GM21390 (cell line): Measurements from ENCODE around the gene CACNA1C.

Experiments
- ATAC-seq: cut with Tn5 transposase; IDR thresholded peaks from one replicate; pipeline ENCODE4 v1.9.1; 2021; ENCODE audit not compliant: unreplicated experiment

The CACNA1C gene

DNA sequence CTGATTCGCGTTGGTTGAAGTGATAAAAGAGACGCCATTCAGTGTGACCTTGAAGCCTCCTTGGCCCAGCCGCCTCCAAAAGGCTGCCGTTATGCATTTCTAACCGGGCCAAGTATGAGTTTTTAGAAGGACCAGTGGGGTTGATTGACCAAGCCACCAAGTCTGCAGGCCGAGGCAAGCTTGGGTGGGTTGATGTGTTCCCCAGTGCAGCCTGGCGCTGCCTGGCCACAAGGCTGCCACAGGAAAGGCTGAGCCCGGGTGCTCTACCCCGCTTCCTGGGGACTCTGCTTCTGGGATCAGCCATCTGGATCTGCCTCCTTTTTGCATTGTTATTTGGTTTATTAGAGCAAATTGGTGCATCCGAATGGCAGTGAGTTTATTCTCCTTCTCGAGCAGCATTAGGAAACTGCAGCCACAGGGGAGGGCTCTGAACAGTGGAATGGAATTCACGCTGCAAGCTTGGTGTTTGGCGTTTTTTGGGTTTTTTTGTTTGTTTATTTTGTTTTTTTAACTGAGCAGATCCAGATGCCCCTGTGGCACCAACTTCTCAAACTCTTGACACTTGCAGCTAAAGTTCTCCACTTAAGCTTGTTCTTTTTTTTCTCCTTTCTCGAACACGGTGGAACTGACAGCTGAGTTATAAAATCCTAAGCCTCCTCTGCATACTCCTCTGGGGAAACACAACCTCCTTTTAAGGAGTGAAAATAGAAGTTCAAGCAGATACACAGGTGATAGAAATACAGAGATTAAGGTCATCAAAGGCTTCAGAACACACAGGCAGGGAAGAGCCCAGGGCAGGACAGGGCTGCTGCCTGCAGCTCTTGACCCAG lies 596.6 kb downstream of the CACNA1C start:
- ATAC-seq = no peak

DNA sequence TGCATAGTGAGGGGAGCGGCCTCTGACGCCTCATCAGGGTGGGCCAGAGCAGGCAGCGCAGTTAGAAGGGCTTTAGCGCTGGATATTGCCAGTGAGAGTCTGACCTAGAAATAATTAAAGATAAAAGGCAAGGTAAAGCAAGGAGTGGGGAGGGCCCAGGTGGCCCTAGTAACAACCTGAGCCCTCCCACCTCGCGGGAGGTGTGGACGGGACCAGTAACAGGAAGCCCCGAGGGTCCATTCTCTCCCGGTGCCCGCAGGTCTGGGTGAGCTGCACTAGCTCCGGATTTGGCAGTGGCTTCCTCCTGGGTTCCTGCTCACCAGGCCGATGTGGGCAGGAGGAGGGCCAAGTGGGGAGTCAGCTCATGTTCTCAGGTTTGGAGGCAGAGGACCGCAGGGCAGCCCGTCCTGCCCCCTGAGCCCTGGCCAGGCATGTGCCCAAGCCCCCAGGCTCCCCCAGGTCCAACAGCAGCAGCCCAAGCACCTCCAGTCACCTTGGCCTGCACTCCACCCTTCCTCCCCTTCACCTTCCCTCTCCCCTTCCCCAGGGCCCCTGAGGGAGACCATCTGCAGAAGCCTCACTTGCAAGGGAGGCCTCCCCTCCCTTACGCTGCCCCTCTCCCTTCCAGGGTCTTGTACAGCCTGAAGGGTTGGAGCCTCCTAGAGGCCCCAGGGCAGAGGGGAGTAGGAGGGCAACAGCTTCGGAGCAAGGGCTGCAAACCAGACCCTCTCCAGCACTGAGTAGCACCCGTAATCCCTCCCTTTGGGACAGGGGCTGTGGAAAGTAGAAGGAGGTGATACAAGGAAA lies 597.7 kb downstream of the CACNA1C start:
- no peak for ATAC-seq

DNA sequence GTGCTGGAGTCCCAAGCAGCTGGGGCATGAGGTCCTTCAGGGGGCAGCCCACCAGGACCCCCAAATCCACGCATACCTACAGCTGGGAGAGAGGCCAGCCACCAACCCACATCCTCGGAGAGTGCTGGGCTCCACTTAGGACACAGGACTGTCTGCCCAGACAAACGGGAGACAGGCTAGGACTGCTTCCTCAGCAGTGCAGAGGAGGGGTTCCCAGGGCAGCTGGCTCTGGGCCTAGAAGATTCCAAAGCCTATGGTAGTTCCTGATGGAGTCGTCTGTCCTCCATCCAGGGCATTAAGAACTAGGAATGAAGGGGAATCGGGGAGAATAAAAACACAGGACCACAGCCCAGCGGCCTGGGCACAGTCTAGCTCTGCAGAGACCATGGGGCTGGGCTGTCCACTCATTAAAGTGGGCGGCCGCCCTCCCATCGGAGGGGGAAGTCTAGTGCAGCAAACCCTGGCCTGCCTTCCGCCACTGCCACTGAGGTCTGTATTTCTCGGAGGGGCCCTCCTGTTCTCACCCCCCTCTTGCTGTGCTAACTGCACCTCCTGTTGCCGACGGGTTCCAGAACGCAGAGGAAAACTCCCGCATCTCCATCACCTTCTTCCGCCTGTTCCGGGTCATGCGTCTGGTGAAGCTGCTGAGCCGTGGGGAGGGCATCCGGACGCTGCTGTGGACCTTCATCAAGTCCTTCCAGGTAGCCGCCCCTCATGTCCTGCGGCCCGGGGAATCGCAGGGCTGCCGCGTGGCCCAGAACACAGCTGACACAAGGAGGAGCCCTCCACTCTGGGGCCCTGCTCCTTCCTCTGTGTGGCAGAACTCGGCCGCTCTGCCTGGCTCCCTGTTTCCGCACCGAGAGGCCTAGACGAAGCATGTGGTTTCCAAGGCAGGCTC lies 598.5 kb downstream of the CACNA1C start:
- no peak for ATAC-seq

DNA sequence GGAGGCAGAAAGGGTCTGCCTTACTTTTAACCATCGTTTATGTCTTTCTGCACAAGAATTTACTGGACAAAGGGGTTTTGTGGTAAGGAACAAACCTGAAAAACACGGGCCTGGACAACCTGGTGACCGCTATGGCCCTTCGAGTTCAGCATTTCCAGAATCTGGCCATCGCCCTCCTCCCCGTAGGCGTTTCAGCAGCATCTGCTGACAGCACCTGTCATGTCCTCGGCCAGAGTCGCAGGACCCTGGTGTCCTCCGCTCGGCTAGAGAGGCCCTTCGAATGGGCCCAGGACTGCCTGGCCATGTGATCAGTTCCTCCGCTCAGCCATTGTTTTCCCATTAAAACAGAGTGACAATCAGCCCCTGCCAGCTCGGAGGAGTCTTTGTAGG lies 599.2 kb downstream of the CACNA1C start:
- ATAC-seq = no peak

DNA sequence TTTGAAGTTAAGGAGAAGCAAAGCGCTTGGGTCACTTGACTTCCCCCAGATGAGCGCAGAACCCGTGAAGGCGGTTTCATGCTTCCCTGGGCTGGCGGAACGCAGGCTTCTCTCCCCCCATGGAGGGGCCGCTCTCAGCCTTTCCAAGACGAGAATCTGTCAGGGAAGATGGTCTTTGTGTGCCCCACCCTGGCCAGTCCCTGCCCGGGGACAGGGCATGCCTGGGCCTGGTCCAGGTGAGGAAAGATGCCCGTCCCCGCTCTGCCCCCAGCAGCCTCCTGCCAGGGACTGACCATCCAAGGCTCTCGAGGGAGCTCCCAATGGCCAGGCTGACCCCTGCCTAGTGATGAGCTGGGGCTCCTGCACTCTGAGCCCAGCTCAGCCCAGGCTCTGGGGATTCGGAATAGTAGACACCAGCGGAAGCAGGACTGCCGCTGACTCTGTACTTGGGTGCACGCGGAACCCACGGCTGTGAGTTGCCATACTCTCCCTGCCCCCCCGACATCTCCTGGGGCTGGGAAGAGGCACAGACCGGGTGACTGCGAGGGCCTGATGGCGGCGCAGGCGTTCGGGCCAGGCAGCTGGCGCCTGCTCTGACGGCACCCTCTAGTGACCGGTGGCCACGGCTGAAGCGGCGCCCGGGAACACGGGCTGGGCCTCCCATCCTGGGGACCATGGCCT lies 599.8 kb downstream of the CACNA1C start:
- no peak for ATAC-seq

DNA sequence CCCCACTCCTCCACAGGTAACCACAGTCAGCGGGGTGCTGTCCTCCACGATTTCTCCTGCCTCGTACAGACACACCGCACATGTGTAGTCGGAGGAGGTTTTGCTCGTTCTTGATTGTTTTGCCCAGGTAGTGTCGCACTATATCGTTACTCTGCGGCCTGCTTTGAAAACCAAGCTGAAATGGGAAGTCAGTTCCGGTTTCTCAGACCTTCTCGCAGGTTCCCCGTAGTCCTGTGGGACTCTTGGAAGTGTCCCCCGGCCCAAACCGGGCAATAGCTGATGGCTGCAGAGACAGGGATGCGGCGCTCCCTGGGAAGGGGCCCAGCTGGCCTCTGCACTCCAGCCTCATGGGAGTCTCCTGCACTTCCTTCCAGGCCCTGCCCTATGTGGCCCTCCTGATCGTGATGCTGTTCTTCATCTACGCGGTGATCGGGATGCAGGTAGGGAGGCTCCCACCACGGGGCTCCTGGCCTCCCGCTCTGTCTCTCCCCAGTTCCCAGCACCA lies 600.7 kb downstream of the CACNA1C start:
- no peak for ATAC-seq

DNA sequence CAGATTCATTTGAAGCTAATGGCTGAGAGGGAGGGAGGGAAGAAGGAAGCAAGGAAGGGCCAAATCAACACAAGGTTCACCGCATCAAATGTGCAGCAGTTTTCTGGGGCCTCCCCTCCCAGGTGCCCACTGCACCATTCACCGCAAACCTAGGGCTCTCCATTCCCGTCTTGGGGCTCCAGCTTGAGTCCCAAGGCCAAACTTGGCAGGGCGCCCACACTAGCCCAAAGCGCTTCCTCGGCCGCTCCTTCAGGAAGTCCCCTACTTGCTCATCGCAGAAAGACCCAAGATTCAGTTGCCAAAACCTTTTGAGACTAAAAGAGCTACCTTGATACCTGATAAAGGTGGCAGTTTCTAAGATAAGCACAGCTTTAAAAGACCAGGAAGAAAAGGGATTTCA lies 601.5 kb downstream of the CACNA1C start:
- ATAC-seq = no peak

DNA sequence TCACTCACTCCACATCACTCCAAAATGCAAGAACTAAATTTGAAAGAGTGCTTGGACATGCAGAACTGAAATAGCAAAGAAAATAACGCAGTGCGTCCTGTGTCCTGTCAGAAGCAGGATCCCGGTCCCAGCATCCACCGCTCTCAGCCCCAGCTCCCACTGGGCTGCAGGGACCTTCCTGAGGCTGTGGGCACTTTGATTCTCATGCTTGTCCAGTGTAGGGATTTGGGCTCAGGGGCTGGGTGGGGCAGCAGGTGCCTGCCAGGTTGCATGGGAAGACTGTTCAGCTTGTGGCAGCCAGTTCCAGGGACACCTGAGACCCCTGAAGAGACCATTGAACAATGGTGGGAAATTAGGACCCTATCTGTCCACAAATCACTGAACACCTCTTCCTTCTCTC lies 602.0 kb downstream of the CACNA1C start:
- ATAC-seq = no peak

DNA sequence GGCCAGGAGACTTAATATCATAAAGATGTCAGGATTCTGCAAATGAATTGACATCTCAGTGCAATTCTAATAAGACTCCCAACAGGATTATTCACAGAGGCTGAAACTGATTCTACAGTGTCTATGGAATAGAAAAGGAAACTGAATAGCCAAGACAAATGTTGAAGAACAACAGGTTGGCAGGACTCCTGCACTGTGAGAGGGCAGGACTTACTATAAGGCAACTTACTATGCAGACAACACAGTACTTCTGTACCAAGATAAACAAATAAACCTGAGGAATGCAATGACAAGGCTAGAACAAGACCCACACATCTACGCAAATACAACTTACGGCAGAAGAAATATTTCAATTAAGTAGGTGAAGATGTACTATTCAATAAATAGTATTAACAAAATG lies 609.7 kb downstream of the CACNA1C start:
- no peak for ATAC-seq

DNA sequence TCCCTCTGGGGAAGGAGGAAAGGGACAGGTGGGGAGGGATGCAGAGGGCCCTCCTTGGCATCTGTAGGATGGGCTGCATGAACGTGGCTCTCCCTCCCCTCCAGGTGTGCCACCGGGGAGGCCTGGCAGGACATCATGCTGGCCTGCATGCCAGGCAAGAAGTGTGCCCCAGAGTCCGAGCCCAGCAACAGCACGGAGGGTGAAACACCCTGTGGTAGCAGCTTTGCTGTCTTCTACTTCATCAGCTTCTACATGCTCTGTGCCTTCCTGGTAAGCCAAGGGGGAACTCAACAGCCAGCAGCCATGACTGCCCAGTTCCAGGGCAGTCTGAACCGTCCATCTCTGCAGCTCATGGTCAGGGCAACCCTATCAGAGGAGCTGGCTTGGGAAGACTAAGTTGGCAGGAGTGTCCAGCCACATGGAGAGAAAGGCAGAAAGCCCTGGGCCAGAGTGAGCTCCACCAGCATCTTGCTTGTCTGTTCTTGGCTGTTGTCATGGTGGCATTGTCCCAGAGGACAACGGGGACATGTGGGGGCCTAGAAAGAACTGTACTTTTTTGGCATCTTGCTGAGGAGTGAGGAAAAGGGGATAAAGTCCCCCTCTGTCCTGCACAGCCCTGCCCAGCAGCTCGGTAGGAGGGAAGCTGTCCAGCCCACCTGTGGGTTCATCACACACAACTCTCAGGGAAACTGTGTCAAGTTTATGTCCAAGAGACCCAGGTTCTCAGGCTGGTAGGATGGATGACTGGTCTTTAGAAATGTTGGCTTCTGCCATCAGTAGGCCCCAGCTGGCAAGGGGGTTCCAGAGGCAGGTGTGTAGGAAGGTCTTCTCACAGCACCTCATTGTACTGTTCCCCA lies 612.2 kb downstream of the CACNA1C start:
- no peak for ATAC-seq

DNA sequence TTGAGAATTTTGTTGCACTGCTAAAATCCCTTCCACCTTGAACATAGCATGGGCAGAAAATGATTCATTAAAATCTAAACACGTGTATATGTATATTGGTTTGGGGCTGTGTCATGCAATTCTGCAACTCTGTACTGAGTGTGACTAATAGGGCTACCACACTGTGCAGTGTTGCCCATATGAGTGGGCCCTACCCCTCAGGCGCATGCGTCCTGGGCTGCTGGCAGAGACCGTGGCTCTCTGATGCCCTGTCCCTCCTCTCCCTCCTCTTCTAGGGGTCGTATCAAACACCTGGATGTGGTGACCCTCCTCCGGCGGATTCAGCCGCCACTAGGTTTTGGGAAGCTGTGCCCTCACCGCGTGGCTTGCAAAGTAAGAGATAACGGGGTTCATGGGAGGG lies 613.6 kb downstream of the CACNA1C start:
- ATAC-seq = no peak

DNA sequence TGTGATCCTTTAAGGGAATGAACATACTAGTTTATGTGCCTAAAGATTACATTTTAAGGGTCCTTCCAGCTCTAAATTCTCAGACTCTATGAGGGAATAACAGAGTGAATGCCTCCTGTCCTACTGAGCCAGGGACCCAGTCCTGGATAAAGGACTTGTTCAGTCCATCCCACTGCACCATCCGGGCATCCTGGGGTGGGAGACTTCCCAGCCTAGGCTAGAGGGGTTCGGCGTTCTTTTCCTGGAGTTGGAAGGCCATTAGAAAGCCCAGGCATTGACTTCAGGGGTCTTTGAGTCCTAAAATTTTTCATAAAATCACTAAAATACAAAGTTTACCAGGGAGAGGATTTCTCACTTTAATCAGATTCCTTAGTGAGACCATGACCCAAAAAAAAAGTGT lies 614.1 kb downstream of the CACNA1C start:
- no peak for ATAC-seq

DNA sequence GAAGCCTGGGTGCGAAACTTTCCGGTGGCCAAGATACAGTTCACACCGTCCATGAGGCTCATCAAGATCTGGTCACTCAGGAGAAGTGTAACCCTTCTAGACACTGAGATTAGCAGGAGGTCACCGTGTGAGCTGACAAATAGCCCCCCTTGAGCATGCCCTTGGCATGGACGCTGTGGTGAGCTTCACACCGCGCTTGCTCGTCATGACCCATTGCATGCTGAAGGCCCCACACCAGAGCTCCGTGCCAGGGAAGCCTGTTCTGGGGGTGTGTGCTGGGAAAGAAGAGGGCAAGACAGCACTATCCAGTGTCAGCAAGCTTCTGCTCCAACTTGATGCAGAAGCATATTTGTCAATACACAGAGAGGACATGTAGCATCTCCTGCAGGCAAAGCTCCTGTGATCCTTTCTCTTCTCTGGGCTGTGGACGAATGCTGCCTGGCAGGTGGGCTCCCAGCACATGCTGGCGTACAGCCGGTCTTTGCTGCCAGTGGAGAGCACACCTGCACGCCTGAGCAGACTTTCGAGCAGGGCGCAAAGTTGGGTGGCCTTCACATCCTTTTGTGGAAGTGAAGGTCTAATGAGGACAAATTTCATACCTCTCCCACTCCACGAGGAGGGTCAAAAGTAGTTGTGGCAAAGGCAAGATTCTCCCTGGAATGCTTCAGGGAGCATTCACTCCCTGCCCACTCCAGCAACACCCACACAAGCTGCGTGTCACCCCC lies 615.1 kb downstream of the CACNA1C start:
- no peak for ATAC-seq

DNA sequence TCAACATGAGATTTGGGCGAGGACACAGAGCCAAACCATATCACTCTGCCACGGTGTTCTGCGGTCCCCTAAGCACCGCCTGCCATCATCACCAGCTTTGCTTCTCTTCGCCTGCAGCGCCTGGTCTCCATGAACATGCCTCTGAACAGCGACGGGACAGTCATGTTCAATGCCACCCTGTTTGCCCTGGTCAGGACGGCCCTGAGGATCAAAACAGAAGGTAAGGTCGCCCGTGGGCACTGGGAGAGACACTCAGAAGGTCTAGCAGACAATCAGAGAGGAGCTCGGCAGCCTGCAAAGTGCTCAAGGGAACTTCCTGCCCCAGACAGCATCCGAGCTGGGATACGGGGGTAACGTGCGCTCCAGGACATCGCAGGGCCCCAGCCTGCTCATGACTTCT lies 616.0 kb downstream of the CACNA1C start:
- ATAC-seq = no peak

DNA sequence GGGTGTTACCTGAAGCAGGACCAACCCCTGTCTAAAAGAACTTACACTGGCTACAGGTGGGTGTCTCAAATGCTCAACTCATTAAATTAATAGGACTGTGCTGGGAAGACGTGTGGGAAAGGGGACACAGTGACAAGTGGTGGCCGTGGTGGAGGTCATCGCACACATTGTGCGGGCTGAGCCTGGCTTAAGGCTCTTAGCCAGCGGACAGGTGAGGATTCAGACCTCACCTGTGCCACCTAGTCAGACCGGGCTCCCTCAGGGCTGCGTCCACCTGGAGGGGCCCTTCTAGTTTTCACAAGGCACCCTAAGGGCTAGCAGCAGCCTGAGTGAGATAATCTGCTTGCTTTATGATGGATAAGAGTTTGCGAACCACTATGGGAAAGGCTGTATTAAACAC lies 616.8 kb downstream of the CACNA1C start:
- ATAC-seq = no peak

DNA sequence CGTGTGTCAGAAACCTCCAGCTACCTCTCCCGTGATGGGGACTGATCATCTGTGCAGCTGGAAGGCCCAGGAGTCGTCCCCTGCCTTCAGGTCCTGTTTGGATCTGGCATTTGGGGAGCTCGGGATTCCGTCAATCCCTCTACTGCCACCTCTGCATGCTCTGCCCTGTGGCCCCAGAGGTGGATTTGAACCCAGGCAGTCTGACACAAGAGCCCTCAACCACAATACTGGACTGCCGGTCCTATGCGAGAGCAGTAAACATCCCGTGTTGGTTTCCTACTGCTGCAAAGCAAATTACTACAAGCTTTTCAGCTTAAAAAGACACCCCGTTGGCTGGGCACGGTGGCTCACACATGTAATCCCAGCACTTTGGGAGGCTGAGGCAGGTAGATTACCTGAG lies 620.1 kb downstream of the CACNA1C start:
- ATAC-seq = no peak

DNA sequence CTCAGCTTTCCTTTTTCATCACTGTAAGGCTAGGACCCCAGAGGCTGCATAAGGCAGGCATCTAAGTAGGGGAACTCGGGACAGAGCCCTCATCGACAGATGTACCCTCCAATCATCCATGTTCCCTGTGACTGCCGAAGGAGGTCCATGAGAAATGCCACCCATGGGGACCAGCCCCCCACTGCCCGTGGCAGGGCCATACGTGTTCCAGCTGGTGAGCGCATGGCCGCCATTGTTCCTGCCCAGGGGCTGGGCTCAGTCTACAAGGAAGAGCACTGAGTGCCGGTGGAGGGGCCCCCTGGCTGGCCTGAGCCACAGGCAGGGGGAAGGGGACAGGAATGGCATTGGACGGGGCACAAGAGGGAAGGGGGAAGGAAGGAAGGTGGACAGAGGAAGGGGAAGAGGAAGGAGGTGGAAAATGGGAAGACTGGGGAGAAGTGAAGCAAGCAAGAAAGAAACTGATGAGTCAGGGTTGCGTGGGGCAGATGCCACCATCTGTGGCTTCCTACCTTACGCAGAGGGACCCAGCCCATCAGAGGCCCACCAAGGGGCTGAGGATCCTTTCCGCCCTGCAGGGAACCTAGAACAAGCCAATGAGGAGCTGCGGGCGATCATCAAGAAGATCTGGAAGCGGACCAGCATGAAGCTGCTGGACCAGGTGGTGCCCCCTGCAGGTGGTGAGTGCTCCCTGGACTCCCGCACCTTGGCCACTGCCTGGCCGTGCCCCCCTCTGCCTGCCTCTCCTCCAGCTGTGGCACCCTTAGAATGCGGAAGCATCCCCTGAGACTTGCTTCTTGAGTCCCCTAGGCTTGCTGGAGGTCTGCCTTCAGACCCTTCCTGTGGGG lies 621.4 kb downstream of the CACNA1C start:
- no peak for ATAC-seq

DNA sequence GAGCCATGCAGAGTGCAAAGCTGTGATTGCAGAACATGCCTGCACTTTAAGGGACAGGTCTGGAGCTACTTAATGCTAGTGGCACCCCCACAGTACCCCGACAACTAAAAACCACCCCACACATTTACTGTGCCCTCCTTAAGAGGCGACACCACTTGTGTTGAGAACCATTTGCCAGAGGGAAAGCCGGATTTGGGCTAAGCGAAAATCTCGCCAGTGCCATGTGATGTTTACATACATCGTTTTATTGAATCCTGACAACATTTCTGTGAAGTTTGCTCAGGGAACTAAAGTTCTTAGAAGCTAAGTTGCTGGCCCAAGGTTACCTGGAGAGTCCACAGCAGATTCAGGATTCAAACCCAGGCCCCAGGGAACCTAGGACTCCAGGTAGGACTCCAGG lies 623.0 kb downstream of the CACNA1C start:
- ATAC-seq = no peak
